Activated CD8-positive, alpha-beta memory T cell treated with anti-CD3 and anti-CD28 coated beads, Interleukin-2, amount 50 U/mL, for 48 hours (primary cell): ENCODE measurements around the gene PHF1.

Source experiments
- DNase-seq: peaks from one replicate; pipeline ENCODE4 v3.0.0-alpha.2; 2020

Gene PHF1

DNA sequence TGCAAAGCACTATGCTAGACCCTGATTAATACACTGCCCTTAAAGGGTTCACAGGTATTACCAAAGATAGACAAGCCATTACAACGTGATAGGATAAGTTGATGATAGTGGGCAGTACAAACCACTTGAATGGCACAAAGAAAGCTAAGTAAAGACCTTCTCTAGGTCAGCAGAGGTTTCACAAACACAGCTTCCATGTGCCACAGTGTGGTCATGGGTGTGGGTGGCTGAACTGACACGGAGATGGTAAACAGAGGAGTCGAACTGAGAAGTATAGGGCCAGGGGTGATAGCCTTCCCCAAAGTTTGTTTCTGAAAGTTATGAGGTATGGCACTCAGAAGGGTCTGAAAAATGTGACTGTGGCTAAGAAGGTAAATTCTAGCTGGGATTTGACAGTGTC, 47.9 kb downstream of the PHF1 start:
- DNase-seq: no peak

DNA sequence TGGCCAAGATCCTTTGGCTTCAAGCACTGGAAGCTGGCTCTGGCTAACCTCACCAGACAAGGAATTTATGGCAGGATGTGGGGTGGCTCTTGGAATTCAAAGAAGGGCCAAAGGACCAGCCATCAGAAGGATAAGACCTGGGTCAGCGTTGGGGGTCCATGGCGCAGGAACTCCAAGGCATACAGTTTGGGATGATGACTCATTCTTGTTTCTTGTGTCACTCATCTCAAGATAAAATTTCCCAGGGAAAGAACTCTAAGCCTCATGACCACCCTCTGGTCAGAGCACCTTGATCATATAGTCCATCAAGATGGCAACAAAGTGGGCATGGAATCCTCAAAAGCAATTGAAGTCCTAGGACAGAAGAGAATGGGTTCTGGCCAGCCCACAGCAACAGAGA, 48.4 kb downstream of the PHF1 start:
- no peak for DNase-seq
